AG04450 (cell line): ENCODE measurements around the gene CSTPP1. TPM values are rescaled to one million over a fixed set of nuclear protein-coding genes. Genes with fewer than 3 reads are reported as not detected.
"Not testable (repeated sequence)": the region's sequence is repeated elsewhere in the genome, so short reads cannot be mapped to it uniquely, and the experiment has no call there.

Experiments used
- CTCF ChIA-PET: fragments of 300-600, 350-600 bp; formaldehyde crosslinking; extraction: SDS; loops from one replicate; lab custom pipeline; 2022; ENCODE audit warnings: antibody characterized with exemption, inconsistent platforms; lab: Charles Lee
- POLR2A ChIA-PET: fragments of 350-600 bp; formaldehyde crosslinking; extraction: SDS; loops from one replicate; lab custom pipeline; 2021; ENCODE audit warnings: antibody characterized with exemption, inconsistent platforms; lab: Yijun Ruan, JAX
- DNase-seq: peaks from one replicate; pipeline ENCODE4 v3.0.0-alpha.2; 2011; ENCODE audit warnings: low read depth, low spot score
- H3K27ac ChIP-seq: one replicate; pipeline ENCODE4 v1.5.1; 2012; ENCODE audit warnings: low read depth, low read length, control low read depth
- H3K27me3 ChIP-seq: one replicate; pipeline ENCODE4 v1.6.0; 2012; ENCODE audit warnings: low read length; ENCODE audit not compliant: control insufficient read depth, insufficient read depth
- H3K4me3 ChIP-seq: 2 replicates; pipeline ENCODE4 v1.5.1; 2011; ENCODE audit warnings: mild to moderate bottlenecking, low read depth, low read length, control low read depth
- H3K9me3 ChIP-seq: 2 replicates; pipeline ENCODE4 v1.5.1; 2012; ENCODE audit warnings: low read length; ENCODE audit not compliant: control insufficient read depth, insufficient read depth
- polyA plus RNA-seq: library from polyadenylated mRNA; depleted of rRNA; stranded (reverse); fragments of >200 nt; gene quantifications from 2 replicates; pipeline ENCODE4 v1.2.3, GENCODE V29; 2011
- TF ChIP-seq, protein P1 (sequence below): IDR thresholded peaks from 2 replicates; pipeline ENCODE4 v1.5.1; 2011; ENCODE audit warnings: low read depth, low read length, control low read depth, inconsistent platforms

CSTPP1 gene
- polyA plus RNA-seq, 1 experiment: 30.2 TPM

DNA sequence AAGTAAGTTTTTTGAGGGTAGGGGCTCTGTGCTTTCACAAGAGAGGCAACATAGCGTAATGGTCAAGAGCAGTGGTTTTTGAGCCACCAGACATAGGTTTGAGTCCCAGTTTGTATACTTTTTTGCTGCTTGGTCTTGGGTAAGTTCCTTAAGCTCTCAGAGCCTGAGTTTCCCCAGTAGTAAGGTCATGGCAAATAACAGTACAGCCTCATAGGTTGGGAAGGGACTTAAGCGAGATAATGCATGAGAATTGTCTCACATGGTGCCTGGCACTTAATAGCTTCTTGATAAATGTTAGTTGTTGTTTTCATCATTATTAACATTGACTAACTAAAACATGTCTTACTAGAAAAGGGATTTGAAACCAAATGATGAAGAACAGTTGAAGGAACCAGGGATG is 157.0 kb downstream of the CSTPP1 start:
- TF ChIP-seq, protein P1, sequence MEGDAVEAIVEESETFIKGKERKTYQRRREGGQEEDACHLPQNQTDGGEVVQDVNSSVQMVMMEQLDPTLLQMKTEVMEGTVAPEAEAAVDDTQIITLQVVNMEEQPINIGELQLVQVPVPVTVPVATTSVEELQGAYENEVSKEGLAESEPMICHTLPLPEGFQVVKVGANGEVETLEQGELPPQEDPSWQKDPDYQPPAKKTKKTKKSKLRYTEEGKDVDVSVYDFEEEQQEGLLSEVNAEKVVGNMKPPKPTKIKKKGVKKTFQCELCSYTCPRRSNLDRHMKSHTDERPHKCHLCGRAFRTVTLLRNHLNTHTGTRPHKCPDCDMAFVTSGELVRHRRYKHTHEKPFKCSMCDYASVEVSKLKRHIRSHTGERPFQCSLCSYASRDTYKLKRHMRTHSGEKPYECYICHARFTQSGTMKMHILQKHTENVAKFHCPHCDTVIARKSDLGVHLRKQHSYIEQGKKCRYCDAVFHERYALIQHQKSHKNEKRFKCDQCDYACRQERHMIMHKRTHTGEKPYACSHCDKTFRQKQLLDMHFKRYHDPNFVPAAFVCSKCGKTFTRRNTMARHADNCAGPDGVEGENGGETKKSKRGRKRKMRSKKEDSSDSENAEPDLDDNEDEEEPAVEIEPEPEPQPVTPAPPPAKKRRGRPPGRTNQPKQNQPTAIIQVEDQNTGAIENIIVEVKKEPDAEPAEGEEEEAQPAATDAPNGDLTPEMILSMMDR: no peak
- H3K27me3 ChIP-seq: no peaks in the 10 kb centered on the region
- ChIA-PET POLR2A (no interaction called here), CTCF (interaction anchor here (0.6 kb wide), 1 partner anchor 456 kb away, joined by 3 read pairs; no protein-coding TSS in a partner anchor)
- H3K9me3 ChIP-seq: no peaks in the 10 kb centered on the region
- DNase-seq: no peak
- no peak overlapping the region for H3K27ac ChIP-seq
- no peak overlapping the region for H3K4me3 ChIP-seq

DNA sequence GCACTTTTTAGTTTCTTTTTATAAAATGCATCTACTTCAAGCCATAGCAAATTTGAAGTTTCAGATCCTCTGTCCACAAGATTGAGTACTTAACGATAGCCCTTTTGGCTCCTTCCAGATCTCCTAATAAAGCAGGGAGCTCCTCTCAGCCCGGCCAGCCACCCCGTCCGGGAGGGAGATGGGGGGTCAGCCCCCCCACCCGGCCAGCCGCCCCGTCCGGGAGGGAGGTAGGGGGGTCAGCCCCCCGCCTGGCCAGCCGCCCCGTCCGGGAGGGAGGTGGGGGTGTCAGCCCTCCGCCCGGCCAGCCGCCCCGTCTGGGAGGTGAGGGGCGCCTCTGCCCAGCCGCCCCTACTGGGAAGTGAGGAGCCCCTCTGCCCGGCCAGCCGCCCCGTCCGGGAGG is 160.3 kb downstream of the CSTPP1 start:
- H3K9me3 ChIP-seq, CTCF ChIA-PET, POLR2A ChIA-PET, DNase-seq, H3K27me3 ChIP-seq, H3K27ac ChIP-seq, H3K4me3 ChIP-seq: not testable (repeated sequence)

DNA sequence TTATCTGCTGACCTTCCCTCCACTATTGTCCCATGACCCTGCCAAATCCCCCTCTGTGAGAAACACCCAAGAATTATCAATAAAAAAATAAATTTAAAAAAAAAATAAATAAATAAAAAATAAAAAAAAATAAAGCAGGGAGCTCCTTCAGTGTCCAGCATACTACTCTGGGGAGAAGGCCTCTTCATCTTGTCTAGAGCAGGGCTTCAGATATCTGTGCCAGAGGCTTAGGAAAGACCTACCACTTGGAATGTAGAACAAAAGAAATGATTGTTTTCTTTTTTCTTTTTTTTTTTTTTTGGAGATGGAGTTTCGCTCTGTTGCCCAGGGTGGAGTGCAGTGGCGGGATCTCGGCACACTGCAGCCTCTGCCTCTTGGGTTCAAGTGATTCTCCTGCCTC is 161.7 kb downstream of the CSTPP1 start:
- not testable (repeated sequence) for H3K9me3 ChIP-seq, H3K27ac ChIP-seq, H3K4me3 ChIP-seq, H3K27me3 ChIP-seq, DNase-seq
- ChIA-PET POLR2A (interaction anchor here (0.7 kb wide), 1 partner anchor 79 kb away, joined by 3 read pairs; no protein-coding TSS in a partner anchor), CTCF (interaction anchor here (0.5 to 1.1 kb wide), 2 partner anchors 17 to 26 kb away, joined by 4 to 7 read pairs; no protein-coding TSS in a partner anchor)

DNA sequence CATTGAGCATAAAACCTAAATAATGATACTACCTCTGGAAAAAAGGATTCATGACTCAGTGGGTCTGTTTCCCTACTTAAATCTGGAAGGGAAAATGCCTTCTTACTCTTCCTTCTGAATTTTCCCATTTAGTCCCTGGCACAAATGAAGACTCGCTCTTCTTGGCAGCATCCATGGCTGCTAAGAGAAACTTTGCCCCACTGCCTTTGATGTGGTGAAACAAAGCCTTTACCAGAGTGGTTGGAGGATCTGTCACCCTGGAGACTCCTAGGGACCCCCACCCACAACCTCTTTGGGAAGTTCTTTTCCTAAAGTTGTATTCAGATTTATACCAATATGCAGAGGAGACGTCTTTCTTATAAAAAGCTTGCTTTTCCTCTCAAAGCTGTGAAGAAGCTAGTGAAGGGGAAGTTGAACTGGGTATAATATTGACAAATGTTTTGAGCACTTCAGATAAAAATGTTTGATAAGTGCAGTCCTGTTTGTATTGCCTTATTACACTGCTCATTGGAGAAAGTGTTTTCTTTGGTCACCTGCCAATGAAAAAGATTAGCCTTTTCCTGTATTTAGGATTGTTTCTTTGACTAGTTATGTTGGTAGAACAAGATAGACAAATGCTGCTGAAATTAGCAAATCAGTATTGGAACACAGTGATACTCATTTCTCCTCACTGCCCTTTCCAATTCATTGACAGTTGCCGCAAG is 162.8 kb downstream of the CSTPP1 start:
- no peak overlapping the region for H3K27ac ChIP-seq
- no peaks in the 10 kb centered on the region for H3K27me3 ChIP-seq
- TF ChIP-seq, protein P1: no peak
- ChIA-PET CTCF (no interaction called here), POLR2A (no interaction called here)
- no peak overlapping the region for H3K4me3 ChIP-seq
- no peak for DNase-seq
- no peaks in the 10 kb centered on the region for H3K9me3 ChIP-seq

DNA sequence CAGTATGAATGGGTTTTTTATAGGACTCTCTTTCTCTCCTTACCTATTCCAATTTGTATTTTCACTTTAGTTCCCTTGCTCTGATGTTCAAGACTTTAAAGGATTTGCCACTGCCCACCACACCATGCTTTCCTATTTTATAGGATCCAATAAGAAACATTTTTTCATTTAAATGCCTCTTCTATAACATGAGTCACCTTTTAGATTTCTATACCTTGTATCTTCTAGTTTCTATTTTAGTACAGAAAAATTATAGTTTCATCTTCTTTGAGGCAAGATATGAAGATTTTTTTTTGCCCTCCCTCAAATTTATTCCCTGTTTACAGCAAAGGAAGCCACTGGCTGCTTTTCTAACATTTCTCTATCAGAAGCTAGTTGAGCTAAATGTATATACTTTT is 163.4 kb downstream of the CSTPP1 start:
- DNase-seq: no peak
- ChIA-PET CTCF (no interaction called here), POLR2A (no interaction called here)
- Histone ChIP-seq H3K27me3 (no peaks in the 10 kb centered on the region), H3K9me3 (no peaks in the 10 kb centered on the region), H3K4me3 (no peak overlapping the region), H3K27ac (no peak overlapping the region)
- TF ChIP-seq, protein P1: no peak

DNA sequence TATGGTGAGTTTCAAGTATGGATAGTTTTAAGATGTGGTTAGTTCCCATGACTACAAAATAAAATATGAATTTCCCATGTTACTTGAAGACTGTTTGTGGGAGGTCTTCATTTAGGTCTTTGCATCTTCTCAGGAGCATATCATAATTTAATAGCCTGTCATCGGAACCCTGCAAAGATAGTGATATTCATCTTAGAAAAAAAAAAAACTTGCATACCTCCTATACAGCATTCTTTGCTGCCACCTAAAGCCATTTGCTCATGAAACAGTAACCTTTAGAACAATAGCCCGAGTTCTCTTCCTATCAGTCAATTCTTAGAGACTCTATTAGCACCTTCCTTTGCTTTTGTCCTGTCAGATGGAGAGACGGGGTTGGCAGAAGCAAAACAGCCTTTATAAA is 164.8 kb downstream of the CSTPP1 start:
- Histone ChIP-seq H3K27ac (no peak overlapping the region), H3K4me3 (no peak overlapping the region), H3K27me3 (no peaks in the 10 kb centered on the region), H3K9me3 (no peaks in the 10 kb centered on the region)
- no peak for DNase-seq
- CTCF ChIA-PET: no interaction called here
- TF ChIP-seq, protein P1: no peak
- POLR2A ChIA-PET: interaction anchor here (0.7 kb wide), 1 partner anchor 1722 kb away, joined by 3 read pairs; no protein-coding TSS in a partner anchor
